NCI-H748 treated with DMSO at 0.1 percent for 48 hours (cell line): Measurements from ENCODE around the gene SESTD1.
A peak's percentile ranks its signal among the peaks of the same experiment; 100 is the strongest.

Experiments used
- DNase-seq: peaks from one replicate; lab custom pipeline; 2025; lab: John Stamatoyannopoulos, UW

SESTD1 gene

GRCh38 chr2:179191110-179191509, 73.5 kb downstream of the SESTD1 start:
- no peak for DNase-seq

- no peak for DNase-seq
Measured at GRCh38 chr2:179186126-179186525, 78.5 kb downstream of the SESTD1 start.

DNA sequence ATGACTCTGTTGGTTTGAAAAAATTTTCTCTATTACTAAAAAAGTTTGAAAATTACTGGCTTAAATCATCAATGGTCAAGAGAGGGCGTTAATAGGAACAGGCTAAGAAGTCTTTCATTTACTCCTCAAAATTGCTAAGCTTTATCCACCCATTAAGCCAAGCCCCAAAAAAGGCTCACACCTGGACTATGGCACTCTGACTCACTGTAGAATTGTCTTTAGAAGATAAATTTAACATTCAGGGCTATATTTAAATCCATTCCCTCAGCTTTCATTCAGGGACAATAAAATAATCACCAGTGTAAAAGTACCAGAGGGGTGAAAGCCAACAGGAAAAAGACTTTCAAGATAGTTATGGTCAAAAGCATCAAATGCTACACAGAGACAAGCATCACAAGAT, 80.0 kb downstream of the SESTD1 start:
- DNase-seq = no peak

GRCh38 chr2:179181002-179181401, 83.6 kb downstream of the SESTD1 start:
- no peak for DNase-seq

GRCh38 chr2:179180242-179180641, 84.4 kb downstream of the SESTD1 start:
- DNase-seq = no peak

- no peak for DNase-seq
Measured at GRCh38 chr2:179179719-179180118, 84.9 kb downstream of the SESTD1 start.

DNA sequence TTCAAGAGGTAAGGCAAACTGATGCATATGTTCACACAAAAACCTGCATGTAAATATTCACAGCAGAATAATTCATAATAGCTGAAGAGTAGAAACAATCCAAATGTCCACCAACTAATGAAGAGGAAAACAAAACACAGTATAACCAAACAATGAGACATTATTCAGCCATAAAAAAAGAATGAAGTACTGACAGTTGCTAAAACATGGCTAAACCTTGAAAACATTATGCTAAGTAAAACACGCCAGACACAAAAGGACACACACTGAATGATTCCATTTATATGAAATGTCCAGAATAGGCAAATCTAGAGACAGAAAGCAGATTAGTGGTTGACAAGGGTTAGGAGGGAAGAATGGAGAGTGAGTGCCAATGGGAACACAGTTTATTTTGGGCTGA, 86.9 kb downstream of the SESTD1 start:
- peak; percentile 53 for DNase-seq

DNA sequence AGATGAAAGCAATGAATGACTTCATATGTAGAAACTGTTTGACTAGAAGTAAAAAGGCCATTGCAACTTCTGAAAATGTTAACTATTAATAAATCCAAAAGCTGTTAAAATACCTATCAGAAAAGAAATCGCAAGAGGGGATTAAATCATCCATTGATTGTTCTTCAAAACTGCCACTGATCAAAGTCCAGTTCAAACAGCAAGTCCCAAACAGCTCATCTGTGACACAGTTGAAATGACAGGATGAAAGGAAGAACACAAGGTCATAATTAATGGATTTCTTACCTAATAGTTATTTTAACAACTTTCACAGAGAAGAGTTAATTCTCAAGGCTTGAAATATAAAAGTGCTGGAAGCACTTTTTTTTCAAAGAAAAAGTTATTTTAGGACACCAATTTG, 90.4 kb downstream of the SESTD1 start:
- no peak for DNase-seq

GRCh38 chr2:179172894-179173293, 91.7 kb downstream of the SESTD1 start:
- no peak for DNase-seq

DNA sequence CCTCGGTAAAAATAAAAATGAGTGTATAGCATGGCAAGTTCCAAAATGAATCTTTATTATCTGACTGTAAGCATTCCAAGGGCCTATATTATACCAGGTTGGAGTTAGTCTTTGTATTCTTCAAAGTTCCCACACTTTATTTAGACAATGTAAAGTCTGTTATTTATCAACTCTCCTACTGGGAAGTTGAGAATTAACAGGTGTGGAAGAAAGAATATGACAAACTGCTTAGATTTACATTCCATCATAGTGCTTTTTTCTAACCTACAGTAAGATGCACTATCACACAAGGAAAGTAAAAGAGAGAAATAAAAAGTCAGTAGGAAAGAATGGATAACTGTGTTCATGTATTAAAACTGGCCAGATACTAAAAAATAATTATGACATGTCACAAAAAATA, 93.3 kb downstream of the SESTD1 start:
- no peak for DNase-seq

DNA sequence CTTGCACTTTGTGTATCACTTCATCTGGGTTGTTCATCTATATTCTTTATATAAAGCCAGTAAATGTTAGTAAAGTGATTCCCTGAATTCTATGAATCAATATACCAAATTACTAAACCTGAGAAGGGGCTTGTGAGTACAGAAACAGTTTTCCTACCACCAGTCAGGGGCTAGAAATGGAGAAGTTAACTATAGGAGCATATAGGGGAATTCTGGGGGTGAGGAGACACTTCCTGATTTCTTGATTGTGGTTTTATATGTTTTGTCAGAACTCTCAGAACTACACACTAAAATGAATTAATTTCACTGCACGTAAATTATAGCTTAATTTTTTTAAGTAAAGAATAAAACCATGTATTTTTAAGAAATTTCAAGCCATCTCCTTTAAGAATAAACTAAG, 93.7 kb downstream of the SESTD1 start:
- DNase-seq = no peak

- DNase-seq = no peak
Measured at GRCh38 chr2:179165356-179166000, 99.2 kb downstream of the SESTD1 start.

- DNase-seq = no peak
Measured at GRCh38 chr2:179141206-179141605, 123.4 kb downstream of the SESTD1 start.

GRCh38 chr2:179140571-179140970, 124.1 kb downstream of the SESTD1 start:
- no peak for DNase-seq

GRCh38 chr2:179139506-179139905, 125.1 kb downstream of the SESTD1 start:
- DNase-seq = no peak

GRCh38 chr2:179137200-179137759, 127.4 kb downstream of the SESTD1 start:
- no peak for DNase-seq

DNA sequence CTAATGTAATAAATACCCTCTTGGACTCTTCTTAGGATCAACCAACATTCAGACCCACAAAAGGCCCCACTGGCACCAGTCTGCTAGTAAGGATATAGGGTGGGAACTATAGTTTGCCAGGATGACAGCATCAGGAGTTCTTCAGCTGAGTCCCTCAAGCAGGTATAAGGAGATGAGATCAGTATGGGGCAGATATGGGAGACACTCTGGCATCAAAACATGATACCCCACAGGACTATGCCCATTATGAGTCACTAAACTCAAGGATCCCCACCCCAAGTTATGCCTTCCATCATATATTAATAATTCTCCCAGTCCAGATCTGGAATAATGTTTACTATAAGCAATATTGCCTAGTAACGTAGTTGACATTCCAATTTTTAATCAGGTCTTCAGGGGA, 131.6 kb downstream of the SESTD1 start:
- DNase-seq = no peak

DNA sequence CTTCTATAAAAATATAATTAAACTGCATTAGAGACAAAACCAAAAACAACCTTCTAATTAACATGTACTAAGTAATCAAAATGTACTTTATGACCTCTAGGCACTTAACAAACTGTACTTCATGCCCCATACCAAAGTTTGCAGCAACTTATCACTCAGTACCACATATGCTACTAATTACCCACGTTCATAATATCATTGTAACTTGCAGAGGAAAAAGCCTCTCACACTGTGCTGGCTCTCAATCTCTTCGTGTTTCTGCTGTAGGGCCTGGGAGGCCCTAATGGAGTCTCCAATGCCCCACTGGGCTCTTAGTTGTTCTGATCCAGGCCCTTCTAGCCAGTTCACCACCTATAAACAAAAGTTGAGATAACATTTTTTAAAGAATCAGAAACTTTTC, 132.6 kb downstream of the SESTD1 start:
- DNase-seq = no peak

GRCh38 chr2:179130560-179130959, 134.1 kb downstream of the SESTD1 start:
- no peak for DNase-seq

DNA sequence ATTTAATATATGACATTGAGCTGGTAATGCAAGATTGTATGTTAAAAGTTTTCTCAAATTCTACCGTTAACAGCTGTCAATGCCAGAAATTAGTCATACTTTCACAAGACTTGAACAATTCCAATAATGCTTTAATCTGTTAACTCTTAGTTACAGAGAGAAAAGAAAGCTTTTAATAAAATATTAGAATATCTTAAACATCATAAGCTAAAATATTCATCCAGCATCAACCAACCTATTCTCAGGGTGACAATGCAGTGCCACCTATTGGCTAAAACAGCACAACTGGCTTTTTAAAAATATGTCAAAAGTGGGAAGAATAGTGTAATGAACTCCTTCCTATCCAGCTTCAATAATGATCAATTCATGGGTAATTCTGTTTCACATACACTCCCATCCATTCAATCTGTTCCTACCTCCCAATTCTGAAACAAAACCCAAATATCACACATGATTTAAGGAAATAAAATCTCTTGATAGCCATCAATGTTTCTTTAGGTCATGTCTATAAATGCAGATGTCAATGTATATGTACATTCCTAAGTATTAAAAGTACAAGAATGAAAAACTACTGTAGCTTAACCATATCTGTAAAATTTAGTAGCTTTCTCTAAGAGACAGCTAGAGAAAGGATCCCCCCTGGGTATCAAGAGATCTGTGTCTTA, 134.9 kb downstream of the SESTD1 start:
- peak; percentile 40 for DNase-seq

- DNase-seq = no peak
Measured at GRCh38 chr2:179125404-179125803, 139.2 kb downstream of the SESTD1 start.

- no peak for DNase-seq
Measured at GRCh38 chr2:179124282-179124681, 140.3 kb downstream of the SESTD1 start.

DNA sequence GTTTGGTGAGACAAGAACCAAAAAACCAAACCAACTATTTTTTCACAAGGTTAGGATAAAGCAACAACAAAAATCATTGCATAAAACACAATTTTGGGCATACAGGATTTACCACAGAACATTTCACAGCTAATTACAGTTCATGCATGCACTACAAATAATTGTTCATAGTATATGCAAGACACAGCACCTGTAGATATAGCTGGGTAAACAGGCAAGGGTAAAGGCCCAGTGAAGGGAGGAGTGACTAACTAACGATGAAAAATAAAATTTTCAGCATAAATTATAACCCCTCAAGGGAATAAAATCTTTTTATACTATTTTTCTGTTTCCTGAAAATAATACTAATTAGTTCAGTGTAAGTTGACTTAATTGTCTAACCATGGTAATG, 141.4 kb downstream of the SESTD1 start:
- DNase-seq = no peak

DNA sequence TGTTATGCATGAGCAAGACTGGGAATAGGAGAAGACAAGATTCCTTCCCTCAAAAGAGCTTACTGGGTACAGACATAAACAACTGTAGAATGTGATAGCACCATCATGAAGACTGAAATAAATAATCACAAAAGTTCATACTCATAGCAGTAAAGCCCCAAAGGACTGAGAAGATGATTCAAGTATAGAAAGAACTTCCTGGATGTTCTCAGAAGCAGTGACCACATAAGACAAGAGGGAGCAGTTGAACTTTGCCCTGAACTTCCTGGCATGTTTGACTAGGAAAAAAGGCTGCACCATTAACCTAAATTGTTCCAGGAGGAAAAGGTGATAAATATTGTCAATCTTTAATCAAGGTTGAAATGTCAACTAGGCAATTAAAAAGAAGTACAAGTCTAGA, 156.9 kb downstream of the SESTD1 start:
- DNase-seq = no peak
